ENCODE data around the gene DBH. TPM values are rescaled to one million over a fixed set of nuclear protein-coding genes. Genes with fewer than 3 reads are reported as not detected.

The DBH gene
- total RNA-seq, 1 experiment from 2014 or later: not detected

- no peaks in the 10 kb centered on the region for H3K36me3 ChIP-seq (ENCODE audit: control insufficient read depth in 1 of 2, insufficient read depth in 2 of 2, low read length in 2 of 2)
- H3K4me1 ChIP-seq (ENCODE audit: control insufficient read depth in 1 of 2, insufficient read depth in 2 of 2, low read length in 2 of 2): no peaks in the 10 kb centered on the region
- DNase-seq (ENCODE audit: low read depth, low spot score): no peak
- H2AFZ ChIP-seq (ENCODE audit: low read depth, low read length, poor library complexity, severe bottlenecking): no peak overlapping the region
- no peak for ATAC-seq
- no peak overlapping the region for H3K27ac ChIP-seq (ENCODE audit: low read depth, low read length)
- peaks cover 25% of the 10 kb centered on the region; the same call in 1 of the 2 replicates for H3K27me3 ChIP-seq (ENCODE audit: insufficient read depth, low read length)
- BruUV-seq (replicated peaks): no TSS peak
- no peak overlapping the region for H3K9ac ChIP-seq (ENCODE audit: low read length)
- TF ChIP-seq REST (IDR thresholded peaks at IDR 0.05; ENCODE audit: low read depth): no peak
- no peak for TF ChIP-seq YY1 (IDR thresholded peaks at IDR 0.05; ENCODE audit: extremely low read depth, insufficient replicate concordance, low read depth, low read length)
- no peak for TF ChIP-seq ZNF274 (IDR thresholded peaks at IDR 0.05; ENCODE audit: low read depth, low read length)
- no peak for TF ChIP-seq JUND (IDR thresholded peaks at IDR 0.05)
- TF ChIP-seq CBX3 (IDR thresholded peaks at IDR 0.05; ENCODE audit: low read depth): no peak
- TF ChIP-seq POLR2A (IDR thresholded peaks at IDR 0.05; ENCODE audit: borderline replicate concordance, extremely low read depth, insufficient read depth, insufficient read length): no peak
- TF ChIP-seq SIN3A (IDR thresholded peaks at IDR 0.05; ENCODE audit: low read depth): no peak
- no peak for TF ChIP-seq MAX (IDR thresholded peaks at IDR 0.05)
- ChIA-PET POLR2A (no interaction called here), RAD21 (ENCODE audit: low non-redundant PET in 1 of 2, low total read pairs in 2 of 2, uncharacterized antibody in 2 of 2, unreplicated experiment in 2 of 2) (no interaction called here), CTCF (no interaction called here)
- no peak overlapping the region for H3K4me3 ChIP-seq (replicated peaks in 1 of 2; ENCODE audit: low read depth in 1 of 2, low read length in 2 of 2)
- H3K79me2 ChIP-seq (ENCODE audit: insufficient read depth, low read length): no peaks in the 10 kb centered on the region
- H4K20me1 ChIP-seq (ENCODE audit: insufficient read depth): no peaks in the 10 kb centered on the region
- no peak overlapping the region for H3K4me2 ChIP-seq (ENCODE audit: low read length)
- intact Hi-C loops (cut with micrococcal nuclease): no loop called here
- H3K9me3 ChIP-seq (ENCODE audit: control insufficient read depth in 1 of 2, insufficient read depth in 1 of 2, low read depth in 1 of 2, low read length in 2 of 2): no peaks in the 10 kb centered on the region
- no peaks in the 10 kb centered on the region for H3K9me2 ChIP-seq (ENCODE audit: insufficient read depth)
These were observed 9.0 kb downstream of the DBH start for GRCh38 chr9:133645021-133645765.
